SKM-1 (cell line): ENCODE results near the gene BMPR2.
"Not testable (repeated sequence)": the region's sequence is repeated elsewhere in the genome, so short reads cannot be mapped to it uniquely, and the experiment has no call there.

Experiments
- DNase-seq: peaks from one replicate; lab custom pipeline; 2025; ENCODE audit not compliant: unreplicated experiment; lab: John Stamatoyannopoulos, UW

The BMPR2 gene

GRCh38 chr2:202514732-202515131 lies 138.6 kb downstream of the BMPR2 start:
- DNase-seq = no peak

- no peak for DNase-seq
These were observed 143.3 kb downstream of the BMPR2 start for GRCh38 chr2:202519453-202519852.

GRCh38 chr2:202521470-202521869 lies 145.3 kb downstream of the BMPR2 start:
- DNase-seq = no peak

GRCh38 chr2:202529389-202529788 lies 153.3 kb downstream of the BMPR2 start:
- DNase-seq = no peak

- no peak for DNase-seq
These were observed 153.9 kb downstream of the BMPR2 start for GRCh38 chr2:202530038-202530437.

GRCh38 chr2:202535290-202535689 lies 159.2 kb downstream of the BMPR2 start:
- DNase-seq = not testable (repeated sequence)

- DNase-seq = no peak
These were observed 165.0 kb downstream of the BMPR2 start for GRCh38 chr2:202541137-202541536.

GRCh38 chr2:202542142-202542541 lies 166.0 kb downstream of the BMPR2 start:
- no peak for DNase-seq

GRCh38 chr2:202545523-202545922 lies 169.4 kb downstream of the BMPR2 start:
- no peak for DNase-seq

- no peak for DNase-seq
These were observed 169.8 kb downstream of the BMPR2 start for GRCh38 chr2:202545931-202546330.

- not testable (repeated sequence) for DNase-seq
These were observed 170.5 kb downstream of the BMPR2 start for GRCh38 chr2:202546499-202547141.

- no peak for DNase-seq
These were observed 172.1 kb downstream of the BMPR2 start for GRCh38 chr2:202548240-202548639.

GRCh38 chr2:202551000-202551399 lies 174.9 kb downstream of the BMPR2 start:
- DNase-seq = not testable (repeated sequence)

GRCh38 chr2:202555356-202555755 lies 179.2 kb downstream of the BMPR2 start:
- no peak for DNase-seq

- DNase-seq = no peak
These were observed 184.1 kb downstream of the BMPR2 start for GRCh38 chr2:202560200-202560599.

GRCh38 chr2:202564226-202564625 lies 188.1 kb downstream of the BMPR2 start:
- DNase-seq = no peak

GRCh38 chr2:202566286-202566685 lies 190.2 kb downstream of the BMPR2 start:
- no peak for DNase-seq

GRCh38 chr2:202574541-202574940 lies 198.4 kb downstream of the BMPR2 start:
- no peak for DNase-seq

- not testable (repeated sequence) for DNase-seq
These were observed 199.1 kb downstream of the BMPR2 start for GRCh38 chr2:202575194-202575593.

- DNase-seq = no peak
These were observed 201.4 kb downstream of the BMPR2 start for GRCh38 chr2:202577250-202578183.

- not testable (repeated sequence) for DNase-seq
These were observed 206.7 kb downstream of the BMPR2 start for GRCh38 chr2:202582846-202583245.

GRCh38 chr2:202583709-202584219 lies 207.6 kb downstream of the BMPR2 start:
- DNase-seq = no peak
